PFSK-1 (cell line): ENCODE results near the gene MIER3.

Source experiments
- FOXP2 ChIP-seq: optimal IDR thresholded peaks from 2 replicates; pipeline ENCODE3; 2011; ENCODE audit warnings: borderline replicate concordance, control low read depth, inconsistent platforms; ENCODE audit not compliant: insufficient read depth; ENCODE audit errors: extremely low read length, extremely low read depth
- POLR2AphosphoS5 ChIP-seq: IDR thresholded peaks from 2 replicates; pipeline ENCODE4 v1.6.1; 2012; ENCODE audit warnings: low read depth, mild to moderate bottlenecking, control low read depth, low read length, moderate library complexity
- SIN3A ChIP-seq: IDR thresholded peaks from 2 replicates; pipeline ENCODE4 v1.6.1; 2012; ENCODE audit warnings: mild to moderate bottlenecking, low read length, moderate library complexity, borderline replicate concordance; ENCODE audit not compliant: insufficient read depth
- TAF1 ChIP-seq: IDR thresholded peaks from 2 replicates; pipeline ENCODE4 v1.6.1; 2012; ENCODE audit warnings: low read length, control low read depth, borderline replicate concordance; ENCODE audit not compliant: insufficient read depth
- TF ChIP-seq, protein P1 (sequence below), 2 experiments: IDR thresholded peaks; 2 replicates each; pipeline versions ENCODE4 v1.6.1 to v1.8.0; 2011 to 2012; ENCODE audit warnings: low read depth in 2 of 2, low read length in 2 of 2, control low read depth in 1 of 2, inconsistent platforms in 1 of 2, mild to moderate bottlenecking in 1 of 2, moderate library complexity in 1 of 2; ENCODE audit not compliant: insufficient read depth in 1 of 2

Gene MIER3

DNA sequence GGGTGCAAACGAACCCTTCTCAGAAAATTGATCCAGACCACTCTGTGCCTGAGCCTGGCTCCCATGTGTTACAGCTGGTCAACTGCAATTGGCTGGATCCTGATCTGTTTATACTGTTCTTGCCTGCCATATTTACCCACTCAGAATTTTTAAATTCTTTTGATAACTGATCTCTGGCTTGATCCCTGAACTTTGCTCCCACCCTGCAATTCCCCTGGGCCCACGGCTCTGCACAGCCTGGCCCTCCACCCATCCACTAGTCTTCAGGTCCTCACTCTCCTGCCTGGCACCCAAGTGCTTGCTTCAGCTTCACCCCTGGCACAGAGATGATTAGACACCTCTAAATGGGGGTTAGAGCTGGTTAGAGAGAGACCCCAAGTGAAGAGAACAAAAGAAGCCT, 25.9 kb upstream of the MIER3 start:
- TF ChIP-seq, protein P1, sequence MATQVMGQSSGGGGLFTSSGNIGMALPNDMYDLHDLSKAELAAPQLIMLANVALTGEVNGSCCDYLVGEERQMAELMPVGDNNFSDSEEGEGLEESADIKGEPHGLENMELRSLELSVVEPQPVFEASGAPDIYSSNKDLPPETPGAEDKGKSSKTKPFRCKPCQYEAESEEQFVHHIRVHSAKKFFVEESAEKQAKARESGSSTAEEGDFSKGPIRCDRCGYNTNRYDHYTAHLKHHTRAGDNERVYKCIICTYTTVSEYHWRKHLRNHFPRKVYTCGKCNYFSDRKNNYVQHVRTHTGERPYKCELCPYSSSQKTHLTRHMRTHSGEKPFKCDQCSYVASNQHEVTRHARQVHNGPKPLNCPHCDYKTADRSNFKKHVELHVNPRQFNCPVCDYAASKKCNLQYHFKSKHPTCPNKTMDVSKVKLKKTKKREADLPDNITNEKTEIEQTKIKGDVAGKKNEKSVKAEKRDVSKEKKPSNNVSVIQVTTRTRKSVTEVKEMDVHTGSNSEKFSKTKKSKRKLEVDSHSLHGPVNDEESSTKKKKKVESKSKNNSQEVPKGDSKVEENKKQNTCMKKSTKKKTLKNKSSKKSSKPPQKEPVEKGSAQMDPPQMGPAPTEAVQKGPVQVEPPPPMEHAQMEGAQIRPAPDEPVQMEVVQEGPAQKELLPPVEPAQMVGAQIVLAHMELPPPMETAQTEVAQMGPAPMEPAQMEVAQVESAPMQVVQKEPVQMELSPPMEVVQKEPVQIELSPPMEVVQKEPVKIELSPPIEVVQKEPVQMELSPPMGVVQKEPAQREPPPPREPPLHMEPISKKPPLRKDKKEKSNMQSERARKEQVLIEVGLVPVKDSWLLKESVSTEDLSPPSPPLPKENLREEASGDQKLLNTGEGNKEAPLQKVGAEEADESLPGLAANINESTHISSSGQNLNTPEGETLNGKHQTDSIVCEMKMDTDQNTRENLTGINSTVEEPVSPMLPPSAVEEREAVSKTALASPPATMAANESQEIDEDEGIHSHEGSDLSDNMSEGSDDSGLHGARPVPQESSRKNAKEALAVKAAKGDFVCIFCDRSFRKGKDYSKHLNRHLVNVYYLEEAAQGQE (IDR thresholded peaks at IDR 0.05; ENCODE audit: insufficient read depth in 1 of 2, low read depth in 2 of 2, low read length in 2 of 2): no peak
- no peak for TF ChIP-seq POLR2AphosphoS5
- no peak for TF ChIP-seq TAF1
- TF ChIP-seq SIN3A: no peak
- no peak for TF ChIP-seq FOXP2

DNA sequence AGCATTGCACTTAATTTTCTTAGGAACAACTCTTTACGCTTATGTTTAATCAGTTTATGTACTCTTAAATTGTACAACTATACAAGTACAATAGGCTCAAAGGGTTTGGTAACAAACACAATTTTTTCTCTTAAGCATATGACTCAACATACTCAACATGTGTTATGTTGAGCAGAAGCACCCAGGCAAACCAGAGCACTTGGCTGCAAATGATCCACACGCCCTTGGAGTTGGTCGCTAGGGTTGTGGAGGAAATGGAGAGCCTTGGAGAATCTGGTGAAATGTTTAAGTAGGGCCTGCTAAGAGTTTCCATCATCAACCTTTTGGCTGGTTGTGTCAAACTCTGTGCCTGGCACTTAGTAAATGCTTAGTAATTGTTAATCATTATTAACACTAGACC, 25.1 kb upstream of the MIER3 start:
- TF ChIP-seq, protein P1 (IDR thresholded peaks at IDR 0.05; ENCODE audit: insufficient read depth in 1 of 2, low read depth in 2 of 2, low read length in 2 of 2): no peak
- TF ChIP-seq TAF1: no peak
- no peak for TF ChIP-seq POLR2AphosphoS5
- no peak for TF ChIP-seq FOXP2
- TF ChIP-seq SIN3A: no peak

DNA sequence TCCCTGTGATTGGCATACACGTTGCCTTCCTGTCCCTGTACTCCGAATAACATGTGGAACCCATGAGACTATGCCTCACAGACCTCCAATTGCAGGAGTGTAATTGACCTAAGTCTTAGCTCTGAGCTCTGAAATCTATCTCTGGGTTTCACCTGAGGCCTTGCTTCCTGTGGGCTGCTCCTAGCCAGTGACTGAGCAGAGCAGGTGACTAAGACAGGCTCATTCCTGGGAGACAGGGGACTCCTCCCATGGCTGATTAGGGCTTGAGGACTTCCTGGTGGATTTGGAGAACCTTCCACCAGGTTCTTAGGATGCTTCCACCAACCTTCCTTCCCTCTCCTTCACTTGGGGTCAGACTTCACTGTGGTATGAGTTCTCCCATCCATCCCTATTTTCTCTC, 22.3 kb upstream of the MIER3 start:
- no peak for TF ChIP-seq FOXP2
- TF ChIP-seq SIN3A: no peak
- TF ChIP-seq, protein P1 (IDR thresholded peaks at IDR 0.05; ENCODE audit: insufficient read depth in 1 of 2, low read depth in 2 of 2, low read length in 2 of 2): no peak
- TF ChIP-seq POLR2AphosphoS5: no peak
- no peak for TF ChIP-seq TAF1

DNA sequence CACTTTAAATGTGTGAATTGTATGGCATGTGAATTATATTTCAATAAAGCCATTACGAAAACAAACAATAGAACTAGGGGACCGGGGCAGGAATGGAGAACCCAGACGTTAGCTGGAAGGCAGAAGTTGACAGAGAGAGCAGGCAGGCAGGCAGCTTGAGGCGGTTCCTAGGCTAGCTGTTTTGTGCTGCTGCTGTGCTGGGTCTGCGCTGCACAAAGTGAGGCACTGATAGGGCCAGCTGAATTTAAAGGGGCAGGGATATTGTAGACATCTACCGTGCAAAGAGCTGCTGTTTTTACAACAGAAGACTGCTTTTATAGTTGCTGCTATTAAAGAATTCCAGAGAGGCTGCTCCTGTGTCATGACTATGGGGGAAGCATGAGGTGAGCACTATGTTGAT, 21.6 kb upstream of the MIER3 start:
- TF ChIP-seq POLR2AphosphoS5: no peak
- TF ChIP-seq TAF1: no peak
- TF ChIP-seq FOXP2: no peak
- TF ChIP-seq, protein P1 (IDR thresholded peaks at IDR 0.05; ENCODE audit: insufficient read depth in 1 of 2, low read depth in 2 of 2, low read length in 2 of 2): no peak
- no peak for TF ChIP-seq SIN3A

DNA sequence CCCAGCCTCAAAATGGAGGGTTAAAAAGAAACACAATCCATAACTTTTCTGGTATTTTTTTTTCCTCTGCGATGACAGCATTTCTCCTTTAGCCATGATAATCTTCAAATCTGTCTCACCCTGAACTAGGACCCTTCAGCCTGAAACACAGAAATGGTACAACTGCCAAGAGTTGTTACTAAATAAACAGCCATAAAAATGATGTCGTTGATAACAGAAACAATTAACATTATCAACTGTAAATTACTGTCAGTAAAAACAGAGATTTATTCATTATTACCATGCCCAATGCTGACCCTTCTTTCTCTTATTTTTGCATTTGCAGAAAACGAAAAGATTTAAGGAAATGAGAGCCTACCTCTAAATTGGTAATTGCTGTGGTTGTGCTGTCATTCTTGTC, 19.4 kb upstream of the MIER3 start:
- TF ChIP-seq FOXP2 (no peak), SIN3A (no peak), TAF1 (no peak), POLR2AphosphoS5 (no peak)
- TF ChIP-seq, protein P1 (IDR thresholded peaks at IDR 0.05; ENCODE audit: insufficient read depth in 1 of 2, low read depth in 2 of 2, low read length in 2 of 2): no peak
